Stimulated activated CD8-positive, alpha-beta memory T cell treated with anti-CD3 and anti-CD28 coated beads, Interleukin-12 subunit alpha, Interleukin-12 subunit beta, amount 100 ng/mL, for 1 hour (primary cell): Measurements from ENCODE around the gene CRACR2B.

Source experiments
- DNase-seq: peaks from one replicate; pipeline ENCODE4 v3.0.0-alpha.2; 2020; ENCODE audit warnings: low read depth

The CRACR2B gene

GRCh38 chr11:839875-840617 is 12.3 kb downstream of the CRACR2B start:
- no peak for DNase-seq

- DNase-seq: no peak
Measured at GRCh38 chr11:841981-842369, 14.3 kb downstream of the CRACR2B start.

- DNase-seq: peak; percentile 74
Measured at GRCh38 chr11:842370-843002, 14.8 kb downstream of the CRACR2B start, which contains the start of the genes POLR2L and TSPAN4. Gene POLR2L, minus strand, starts transcription at chr11:842529. Its CDS starts 21 bp downstream, at chr11:842508. Gene TSPAN4, plus strand, starts transcription at chr11:842852. Its CDS starts 7,453 bp downstream, at chr11:850305.

GRCh38 chr11:843086-843734 is 15.5 kb downstream of the CRACR2B start:
- DNase-seq: no peak

- DNase-seq: no peak
Measured at GRCh38 chr11:843818-844692, 16.3 kb downstream of the CRACR2B start.

- DNase-seq: no peak
Measured at GRCh38 chr11:844693-845644, 17.2 kb downstream of the CRACR2B start.

- no peak for DNase-seq
Measured at GRCh38 chr11:845872-846495, 18.3 kb downstream of the CRACR2B start.

- DNase-seq: no peak
Measured at GRCh38 chr11:846496-847098, 18.9 kb downstream of the CRACR2B start.

- no peak for DNase-seq
Measured at GRCh38 chr11:847876-848275, 20.2 kb downstream of the CRACR2B start.

- peak; percentile 36 for DNase-seq
Measured at GRCh38 chr11:848380-848931, 20.7 kb downstream of the CRACR2B start.

GRCh38 chr11:849104-849824 is 21.5 kb downstream of the CRACR2B start:
- no peak for DNase-seq

GRCh38 chr11:849951-850774 is 22.4 kb downstream of the CRACR2B start:
- DNase-seq: no peak

GRCh38 chr11:850775-851763 is 23.4 kb downstream of the CRACR2B start:
- no peak for DNase-seq

GRCh38 chr11:852762-853161 is 25.0 kb downstream of the CRACR2B start:
- DNase-seq: no peak

GRCh38 chr11:853682-854448 is 26.1 kb downstream of the CRACR2B start:
- DNase-seq: no peak
